ENCODE results near the gene TMA16.
"Not testable (repeated sequence)": the region's sequence is repeated elsewhere in the genome, so short reads cannot be mapped to it uniquely, and the experiment has no call there.

The TMA16 gene

GRCh38 chr4:163515198-163515597 is 20.7 kb downstream of the TMA16 start:
- DNase-seq (ENCODE audit: low read depth) = no peak

- DNase-seq (ENCODE audit: low read depth) = no peak
Measured at GRCh38 chr4:163523791-163524365, 29.4 kb downstream of the TMA16 start.

GRCh38 chr4:163525982-163526381 is 31.5 kb downstream of the TMA16 start:
- no peak for DNase-seq (ENCODE audit: low read depth)

GRCh38 chr4:163527172-163527571 is 32.7 kb downstream of the TMA16 start:
- DNase-seq (ENCODE audit: low read depth) = no peak

GRCh38 chr4:163528653-163529052 is 34.2 kb downstream of the TMA16 start:
- no peak for DNase-seq (ENCODE audit: low read depth)

GRCh38 chr4:163534056-163534455 is 39.6 kb downstream of the TMA16 start:
- DNase-seq (ENCODE audit: low read depth) = no peak

- DNase-seq (ENCODE audit: low read depth) = no peak
Measured at GRCh38 chr4:163535657-163536056, 41.2 kb downstream of the TMA16 start.

GRCh38 chr4:163536091-163536490 is 41.6 kb downstream of the TMA16 start:
- DNase-seq (ENCODE audit: low read depth) = no peak

GRCh38 chr4:163537114-163537513 is 42.6 kb downstream of the TMA16 start:
- DNase-seq (ENCODE audit: low read depth) = no peak

- DNase-seq (ENCODE audit: low read depth) = not testable (repeated sequence)
Measured at GRCh38 chr4:163538820-163539219, 44.3 kb downstream of the TMA16 start.

- no peak for DNase-seq (ENCODE audit: low read depth)
Measured at GRCh38 chr4:163540448-163540847, 46.0 kb downstream of the TMA16 start.

- peak; percentile 73 for DNase-seq (ENCODE audit: low read depth)
Measured at GRCh38 chr4:163540977-163541376, 46.5 kb downstream of the TMA16 start.

- no peak for DNase-seq (ENCODE audit: low read depth)
Measured at GRCh38 chr4:163542275-163542674, 47.8 kb downstream of the TMA16 start.

- no peak for DNase-seq (ENCODE audit: low read depth)
Measured at GRCh38 chr4:163544407-163545038, 50.0 kb downstream of the TMA16 start.

GRCh38 chr4:163548481-163549243 is 54.2 kb downstream of the TMA16 start:
- DNase-seq (ENCODE audit: low read depth) = peak; percentile 39

- DNase-seq (ENCODE audit: low read depth) = no peak
Measured at GRCh38 chr4:163550869-163551267, 56.4 kb downstream of the TMA16 start.

GRCh38 chr4:163553146-163553545 is 58.7 kb downstream of the TMA16 start:
- DNase-seq (ENCODE audit: low read depth) = no peak

GRCh38 chr4:163554870-163555465 is 60.5 kb downstream of the TMA16 start:
- no peak for DNase-seq (ENCODE audit: low read depth)

GRCh38 chr4:163556177-163556576 is 61.7 kb downstream of the TMA16 start:
- no peak for DNase-seq (ENCODE audit: low read depth)

- DNase-seq (ENCODE audit: low read depth) = no peak
Measured at GRCh38 chr4:163556650-163557391, 62.3 kb downstream of the TMA16 start.

- DNase-seq (ENCODE audit: low read depth) = no peak
Measured at GRCh38 chr4:163558539-163559044, 64.1 kb downstream of the TMA16 start.

- DNase-seq (ENCODE audit: low read depth) = no peak
Measured at GRCh38 chr4:163562496-163562895, 68.0 kb downstream of the TMA16 start.
